GM19043 (cell line): ENCODE measurements around the gene TMEM259.

Source experiments
- ATAC-seq: cut with Tn5 transposase; IDR thresholded peaks from one replicate; pipeline ENCODE4 v1.9.1; 2021; ENCODE audit warnings: low read depth; ENCODE audit not compliant: unreplicated experiment

Gene TMEM259

GRCh38 chr19:1020868-1021425, at the start of gene TMEM259:
TSS of gene TMEM259 (minus strand) at chr19:1021123. CDS start at chr19:1020996, 127 bp downstream.
- peak; percentile 80 for ATAC-seq

- ATAC-seq: no peak
Observed at GRCh38 chr19:1070576-1070930, 49.6 kb upstream of the TMEM259 start.

DNA sequence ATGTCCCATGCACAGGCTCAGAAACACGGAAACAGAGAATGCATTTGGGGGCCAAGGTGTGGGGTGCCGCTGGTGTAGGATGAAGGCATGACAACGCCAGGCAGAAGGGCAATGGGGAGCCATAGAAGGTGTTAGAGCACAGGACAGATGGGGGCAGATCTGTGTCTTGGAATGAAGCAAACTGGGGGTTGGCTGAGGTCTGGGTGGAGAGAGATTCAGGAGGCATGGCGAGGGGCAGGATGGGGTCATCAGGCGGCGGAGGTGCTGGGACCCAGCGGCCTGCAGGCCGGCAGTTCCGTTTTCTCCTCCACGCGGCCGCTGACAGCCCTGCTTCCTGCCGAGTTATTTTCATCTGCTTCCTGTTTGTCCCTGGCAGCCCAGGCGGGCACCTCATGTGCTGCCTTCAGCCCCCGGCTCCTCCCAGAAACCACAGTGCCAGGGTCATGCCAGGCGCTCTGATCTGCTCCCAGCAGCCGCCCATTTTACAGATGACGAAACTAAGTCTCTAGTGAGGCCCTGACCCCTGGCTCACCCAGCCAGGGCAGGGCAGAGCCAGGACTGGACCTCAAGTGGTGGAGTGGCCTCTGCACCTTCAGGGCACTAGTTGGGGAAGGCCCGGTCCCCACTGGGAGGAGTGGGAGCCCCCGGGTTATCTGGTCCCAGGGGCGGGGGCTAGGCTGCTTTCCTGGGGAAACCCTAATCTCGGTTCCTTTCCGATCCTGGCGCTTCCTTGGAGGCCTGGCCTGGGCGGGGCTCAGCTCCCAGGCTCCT, 48.3 kb upstream of the TMEM259 start:
- no peak for ATAC-seq

DNA sequence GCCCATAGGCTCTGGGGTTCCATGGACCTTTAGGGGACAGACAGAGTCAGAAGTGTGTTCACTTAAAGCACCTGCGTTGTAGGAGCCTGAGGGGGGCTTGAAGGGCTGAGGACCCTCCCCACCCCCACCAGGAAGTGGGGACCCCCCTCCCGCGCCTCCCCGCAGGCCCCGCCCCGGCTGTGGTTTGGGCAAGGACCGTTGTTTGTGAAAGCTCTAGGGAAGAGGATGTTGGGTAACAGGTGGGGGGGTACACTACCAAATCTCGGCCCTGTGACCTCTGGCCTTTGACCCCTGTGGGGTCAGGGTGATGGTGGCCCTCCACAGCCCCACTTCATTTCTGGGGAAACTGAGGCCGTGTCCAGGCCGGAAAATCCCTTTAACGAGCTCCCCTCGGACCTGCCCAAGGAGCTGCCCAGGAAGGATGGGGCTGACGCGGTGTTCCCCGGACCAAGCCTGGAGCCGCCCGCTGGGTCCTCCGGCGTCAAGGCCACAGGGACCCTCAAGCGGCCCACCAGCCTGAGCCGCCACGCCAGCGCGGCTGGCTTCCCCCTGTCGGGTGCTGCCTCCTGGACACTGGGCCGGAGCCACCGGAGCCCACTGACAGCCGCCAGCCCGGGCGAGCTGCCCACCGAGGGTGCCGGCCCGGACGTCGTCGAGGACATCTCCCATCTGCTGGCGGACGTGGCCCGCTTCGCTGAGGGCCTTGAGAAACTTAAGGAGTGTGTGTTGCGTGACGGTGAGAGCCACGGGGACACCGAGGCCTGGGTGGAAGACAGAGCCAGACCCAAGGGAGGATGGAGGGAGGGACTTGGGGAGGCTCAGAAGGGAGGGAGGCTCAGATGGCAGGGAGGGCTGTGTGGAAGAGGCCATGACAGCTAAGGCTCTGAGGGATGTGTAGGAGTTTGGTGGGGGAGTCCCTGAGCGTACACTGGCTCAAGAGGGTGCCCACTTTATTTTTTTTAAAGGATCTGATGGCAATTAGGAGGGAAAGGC, 47.4 kb upstream of the TMEM259 start:
- ATAC-seq: no peak

DNA sequence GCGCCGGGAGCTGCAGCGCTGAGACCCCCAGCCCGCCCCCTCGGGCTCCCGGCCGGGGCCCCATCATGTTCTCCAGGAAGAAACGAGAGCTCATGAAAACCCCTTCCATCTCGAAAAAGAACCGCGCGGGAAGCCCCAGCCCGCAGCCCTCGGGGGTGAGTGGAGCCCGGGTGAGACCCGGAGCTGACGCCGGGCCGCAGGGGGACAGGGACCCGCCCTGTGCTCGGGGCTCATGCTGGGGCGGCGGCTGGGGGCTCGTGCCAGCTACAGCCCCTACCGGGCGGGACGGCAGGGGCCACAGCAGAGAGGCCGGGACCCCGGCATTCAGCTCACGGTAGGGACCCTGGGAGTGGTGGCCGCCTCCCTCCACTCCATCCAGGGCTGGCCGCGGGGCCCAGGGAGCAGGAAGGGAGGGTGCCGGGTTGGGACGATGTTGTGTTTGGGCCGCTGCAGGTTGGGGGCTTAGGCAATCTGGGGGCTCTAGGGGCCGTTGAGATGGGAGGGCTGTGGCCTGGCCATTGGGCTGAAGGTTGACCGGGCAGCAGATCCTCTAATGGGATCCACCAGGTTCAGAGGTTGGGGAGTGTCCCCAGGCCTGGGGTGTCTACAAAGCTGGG, 46.5 kb upstream of the TMEM259 start:
- no peak for ATAC-seq

DNA sequence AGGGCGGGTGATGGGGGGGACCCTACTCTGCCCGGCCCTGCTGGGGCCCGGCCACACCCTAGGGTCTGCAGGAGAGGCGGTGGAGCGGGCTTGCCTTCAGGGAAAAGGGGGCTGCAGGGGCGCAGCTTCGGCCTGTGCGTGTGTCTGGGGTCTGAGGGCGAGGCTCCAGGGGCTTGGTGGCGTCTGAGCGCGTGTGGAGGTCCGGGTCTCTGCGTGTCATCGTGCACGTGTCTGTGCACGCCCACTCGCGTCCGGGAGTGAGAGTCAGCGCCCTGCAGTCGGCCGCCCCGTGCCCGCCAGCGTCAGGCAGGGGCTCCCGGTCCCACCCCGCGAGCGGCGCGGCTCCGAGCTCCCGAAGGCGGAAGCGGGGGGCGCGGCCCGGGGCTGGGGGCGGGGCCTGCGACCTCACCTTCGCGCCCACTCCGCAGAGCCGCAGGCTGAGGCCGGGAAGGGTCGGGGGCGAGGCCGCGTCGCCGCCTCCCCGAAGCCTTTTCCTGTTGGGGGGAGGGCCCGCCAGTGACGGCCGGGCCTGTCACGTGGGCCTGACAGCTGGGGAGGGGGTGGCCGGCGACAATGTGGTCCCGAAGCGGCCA, 45.9 kb upstream of the TMEM259 start, which contains the start of gene ARHGAP45:
ARHGAP45 (plus strand) TSS at position 420 of the 593 bp plus-strand sequence. CDS start 239 bp downstream, outside the sequence.
- ATAC-seq: no peak

DNA sequence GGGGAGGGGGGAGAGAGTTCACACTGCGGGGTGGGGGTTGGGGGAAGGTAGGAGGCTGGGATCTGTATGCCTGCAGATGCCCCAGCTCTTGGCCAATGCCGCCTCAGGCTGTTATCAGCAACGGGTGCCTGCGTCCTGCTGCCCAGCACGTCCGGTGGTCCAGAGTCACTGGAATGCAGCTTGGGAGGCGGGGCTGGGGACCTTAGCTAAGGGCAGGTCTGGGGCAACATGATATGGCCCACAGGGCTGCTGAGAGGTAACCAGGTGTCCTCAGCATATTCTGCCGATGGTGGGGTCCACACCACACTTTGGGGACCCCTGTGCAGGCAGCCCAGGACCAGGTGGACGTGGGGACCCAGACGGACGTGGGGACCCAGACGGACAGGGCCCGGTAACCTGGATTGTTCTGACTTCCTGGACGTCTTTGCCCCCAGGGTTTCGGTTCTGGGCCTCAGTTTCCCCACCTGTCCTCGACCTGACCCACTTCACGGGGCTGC, 45.4 kb upstream of the TMEM259 start:
- no peak for ATAC-seq

- ATAC-seq: no peak
Observed at GRCh38 chr19:1065606-1066109, 44.7 kb upstream of the TMEM259 start.

DNA sequence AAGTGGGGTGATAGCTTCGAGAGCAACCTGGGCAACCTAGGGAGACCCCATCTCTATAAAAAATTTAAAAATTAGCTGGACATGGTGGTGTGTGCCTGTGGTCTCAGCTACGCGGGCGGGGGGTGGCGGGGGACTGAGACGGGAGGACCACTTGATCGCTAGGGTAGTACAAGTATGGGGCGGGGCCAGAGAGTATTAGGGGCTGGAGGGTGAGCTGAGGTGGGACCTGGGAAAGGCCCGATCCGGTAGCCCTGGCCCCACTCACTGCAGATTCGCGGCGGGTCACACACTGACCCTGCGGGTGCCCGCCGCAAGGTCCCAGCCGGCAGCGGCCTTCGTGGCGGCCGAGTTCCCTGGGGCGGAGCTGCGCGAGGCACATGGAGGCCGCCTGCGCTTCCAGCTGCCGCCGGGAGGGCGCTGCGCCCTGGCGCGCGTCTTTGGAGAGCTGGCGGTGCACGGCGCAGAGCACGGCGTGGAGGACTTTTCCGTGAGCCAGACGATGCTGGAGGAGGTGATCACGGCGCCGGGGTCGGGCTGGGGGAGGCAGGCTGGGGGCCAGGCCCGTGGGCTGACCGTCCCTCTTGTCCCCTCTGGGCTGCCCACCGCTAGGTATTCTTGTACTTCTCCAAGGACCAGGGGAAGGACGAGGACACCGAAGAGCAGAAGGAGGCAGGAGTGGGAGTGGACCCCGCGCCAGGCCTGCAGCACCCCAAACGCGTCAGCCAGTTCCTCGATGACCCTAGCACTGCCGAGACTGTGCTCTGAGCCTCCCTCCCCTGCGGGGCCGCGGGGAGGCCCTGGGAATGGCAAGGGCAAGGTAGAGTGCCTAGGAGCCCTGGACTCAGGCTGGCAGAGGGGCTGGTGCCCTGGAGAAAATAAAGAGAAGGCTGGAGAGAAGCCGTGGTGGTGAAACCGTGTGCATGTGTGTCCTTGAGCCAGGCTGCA, 44.0 kb upstream of the TMEM259 start:
- ATAC-seq: no peak

- no peak for ATAC-seq
Observed at GRCh38 chr19:1063909-1064660, 43.2 kb upstream of the TMEM259 start.

GRCh38 chr19:1063030-1063908, 42.3 kb upstream of the TMEM259 start:
- ATAC-seq: no peak

DNA sequence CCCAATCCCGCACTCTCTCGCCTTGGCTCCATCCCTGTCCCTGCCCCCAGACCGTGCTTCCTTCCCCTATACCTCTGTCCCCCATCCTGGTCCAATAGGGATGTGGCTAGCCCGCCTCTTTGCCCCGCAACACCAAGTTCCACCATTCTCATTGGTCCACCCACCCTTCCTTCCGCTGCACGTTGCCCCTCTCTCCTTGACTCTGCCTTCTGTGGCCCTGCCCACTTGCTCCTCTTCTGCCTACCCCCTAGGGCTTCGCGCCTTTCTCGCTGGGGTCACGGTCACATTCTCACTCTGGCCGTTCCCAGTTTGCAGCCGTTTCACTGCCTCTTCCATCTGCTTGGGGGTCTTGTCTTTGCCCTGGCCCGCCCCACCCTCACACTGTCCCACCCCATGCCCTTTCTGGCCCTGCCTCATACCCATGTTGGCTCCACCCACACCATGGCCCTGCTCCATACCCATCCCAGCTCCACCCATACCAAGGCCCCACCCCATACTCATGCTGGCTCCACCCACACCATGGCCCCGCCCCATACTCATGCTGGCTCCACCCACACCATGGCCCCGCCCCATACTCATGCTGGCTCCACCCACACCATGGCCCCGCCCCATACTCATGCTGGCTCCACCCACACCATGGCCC, 41.6 kb upstream of the TMEM259 start:
- no peak for ATAC-seq

- no peak for ATAC-seq
Observed at GRCh38 chr19:1061987-1062386, 41.1 kb upstream of the TMEM259 start.

- ATAC-seq: no peak
Observed at GRCh38 chr19:1060689-1061088, 39.8 kb upstream of the TMEM259 start.

DNA sequence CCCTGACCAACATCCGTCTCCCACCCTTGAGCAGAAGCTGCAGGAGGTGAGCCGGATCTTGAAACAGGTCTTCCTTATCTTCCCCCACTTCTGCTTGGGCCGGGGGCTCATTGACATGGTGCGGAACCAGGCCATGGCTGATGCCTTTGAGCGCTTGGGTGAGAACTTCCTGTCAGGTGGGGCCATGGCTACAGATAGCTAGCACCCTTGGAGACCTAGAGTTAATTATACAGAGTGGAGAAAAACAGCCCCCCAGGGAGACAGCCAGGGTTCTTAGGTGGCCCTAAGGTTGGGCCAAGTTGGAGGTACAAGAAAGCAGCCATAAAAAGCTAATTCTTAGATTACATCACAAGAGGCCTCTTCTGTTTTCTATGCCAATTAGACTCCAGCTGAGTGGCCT, 37.2 kb upstream of the TMEM259 start:
- no peak for ATAC-seq

GRCh38 chr19:1057176-1057855, 36.4 kb upstream of the TMEM259 start:
- ATAC-seq: no peak
